ENCODE results near the gene TBX3.

DNA sequence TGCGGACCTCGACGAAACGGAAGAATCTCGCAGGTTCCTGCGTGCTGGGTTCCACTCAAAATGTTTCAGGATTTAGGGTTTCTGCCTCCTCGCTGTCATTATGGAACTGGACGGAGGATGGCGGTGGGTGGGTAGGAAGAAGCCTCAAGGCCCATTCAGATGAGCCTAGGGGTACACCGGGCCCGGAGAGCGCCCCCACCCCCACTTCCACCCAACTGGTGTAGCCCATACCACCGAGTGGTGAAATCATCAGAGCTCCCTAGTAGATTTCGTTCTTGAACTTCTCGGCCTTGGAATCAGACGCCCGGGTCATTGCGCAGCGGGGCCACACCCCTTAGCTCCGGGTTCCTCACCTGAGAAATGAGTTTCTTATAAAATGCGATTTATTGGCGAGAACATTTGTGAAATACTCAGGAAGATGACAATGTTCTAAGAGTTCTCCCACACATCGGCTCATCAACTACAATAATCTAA lies 13.3 kb upstream of the TBX3 start:
- TF ChIP-seq, protein P1, sequence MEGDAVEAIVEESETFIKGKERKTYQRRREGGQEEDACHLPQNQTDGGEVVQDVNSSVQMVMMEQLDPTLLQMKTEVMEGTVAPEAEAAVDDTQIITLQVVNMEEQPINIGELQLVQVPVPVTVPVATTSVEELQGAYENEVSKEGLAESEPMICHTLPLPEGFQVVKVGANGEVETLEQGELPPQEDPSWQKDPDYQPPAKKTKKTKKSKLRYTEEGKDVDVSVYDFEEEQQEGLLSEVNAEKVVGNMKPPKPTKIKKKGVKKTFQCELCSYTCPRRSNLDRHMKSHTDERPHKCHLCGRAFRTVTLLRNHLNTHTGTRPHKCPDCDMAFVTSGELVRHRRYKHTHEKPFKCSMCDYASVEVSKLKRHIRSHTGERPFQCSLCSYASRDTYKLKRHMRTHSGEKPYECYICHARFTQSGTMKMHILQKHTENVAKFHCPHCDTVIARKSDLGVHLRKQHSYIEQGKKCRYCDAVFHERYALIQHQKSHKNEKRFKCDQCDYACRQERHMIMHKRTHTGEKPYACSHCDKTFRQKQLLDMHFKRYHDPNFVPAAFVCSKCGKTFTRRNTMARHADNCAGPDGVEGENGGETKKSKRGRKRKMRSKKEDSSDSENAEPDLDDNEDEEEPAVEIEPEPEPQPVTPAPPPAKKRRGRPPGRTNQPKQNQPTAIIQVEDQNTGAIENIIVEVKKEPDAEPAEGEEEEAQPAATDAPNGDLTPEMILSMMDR (IDR thresholded peaks at IDR 0.05; ENCODE audit: low read length) = no peak
- TF ChIP-seq EZH2 (optimal IDR thresholded peaks at IDR 0.05; ENCODE audit: low read depth, low read length) = no peak

All from MM.1S (cell line).